Thyroid gland (tissue), 4 donors: ENCODE measurements around the gene ITGA5. TPM values are rescaled to one million over a fixed set of nuclear protein-coding genes. Genes with fewer than 3 reads are reported as not detected.

Source experiments
- DNase-seq, 2 donors: peaks; one replicate each; pipeline ENCODE4 v3.0.0-alpha.2; 2019
- H3K27ac ChIP-seq, 3 donors: fragments of 200-600 bp; sonication (generic); 1 replicate in 2 of 3; 2 replicates in 1 of 3; pipeline ENCODE4 v1.5.1; 2016 to 2019; ENCODE audit warnings: mild to moderate bottlenecking in 1 of 3, moderate library complexity in 1 of 3
- H3K27me3 ChIP-seq: fragments of 200-600 bp; sonication (generic); one replicate; pipeline ENCODE4 v1.5.1; 2019
- H3K36me3 ChIP-seq, 2 donors: fragments of 200-600 bp; sonication (generic); one replicate each; pipeline ENCODE4 v1.5.1; 2016 to 2019
- H3K4me1 ChIP-seq, 2 donors: fragments of 200-600 bp; sonication (generic); one replicate each; pipeline ENCODE4 v1.5.1; 2017 to 2019
- H3K4me3 ChIP-seq, 3 donors: fragments of 200-600 bp; sonication (generic); replicated peaks in 1 of 3; 1 replicate in 2 of 3; 2 replicates in 1 of 3; pipeline ENCODE4 v1.5.1; 2016; ENCODE audit warnings: mild to moderate bottlenecking in 1 of 3
- H3K9me3 ChIP-seq: fragments of 200-600 bp; sonication (generic); one replicate; pipeline ENCODE4 v1.5.1; 2017
- POLR2A ChIP-seq, 2 donors: fragments of 450-650 bp; IDR thresholded peaks; one replicate each; pipeline ENCODE4 v1.6.1; 2017; ENCODE audit warnings: antibody characterized with exemption in 2 of 2, mild to moderate bottlenecking in 2 of 2, moderate library complexity in 1 of 2
- WGBS, 2 donors: methylation state at CpG; one replicate each; pipeline ENCODE4 v1.1.5; 2017; 5-methylcytosine and 5-hydroxymethylcytosine counted together
- intact Hi-C: fragments of 100-400 bp; cut with DNase I; formaldehyde crosslinking; loops from one replicate; pipeline ENCODE4 v1.15.1; 2023
- total RNA-seq, 4 donors: library from RNA; depleted of rRNA; stranded (reverse); fragments of >200 nt; gene quantifications; one replicate each; pipeline ENCODE4 v1.2.3, GENCODE V29; 2016
- TF ChIP-seq, protein P1 (sequence below), 6 experiments: fragments of 200-600 bp in 3 of 6; fragments of 450-650 bp in 3 of 6; sonication (generic) in 3 of 6; IDR thresholded peaks; one replicate each; pipeline ENCODE4 v1.5.1; 2016 to 2019; ENCODE audit warnings: antibody characterized with exemption in 6 of 6, mild to moderate bottlenecking in 2 of 6, inconsistent platforms in 1 of 6, moderate library complexity in 1 of 6

The ITGA5 gene
- total RNA-seq, 4 donors from 2014 or later = 40.3 to 64.5 (median 51.6) TPM

GRCh38 chr12:54407183-54407905 is 11.7 kb downstream of the ITGA5 start:
- TF ChIP-seq, protein P1, sequence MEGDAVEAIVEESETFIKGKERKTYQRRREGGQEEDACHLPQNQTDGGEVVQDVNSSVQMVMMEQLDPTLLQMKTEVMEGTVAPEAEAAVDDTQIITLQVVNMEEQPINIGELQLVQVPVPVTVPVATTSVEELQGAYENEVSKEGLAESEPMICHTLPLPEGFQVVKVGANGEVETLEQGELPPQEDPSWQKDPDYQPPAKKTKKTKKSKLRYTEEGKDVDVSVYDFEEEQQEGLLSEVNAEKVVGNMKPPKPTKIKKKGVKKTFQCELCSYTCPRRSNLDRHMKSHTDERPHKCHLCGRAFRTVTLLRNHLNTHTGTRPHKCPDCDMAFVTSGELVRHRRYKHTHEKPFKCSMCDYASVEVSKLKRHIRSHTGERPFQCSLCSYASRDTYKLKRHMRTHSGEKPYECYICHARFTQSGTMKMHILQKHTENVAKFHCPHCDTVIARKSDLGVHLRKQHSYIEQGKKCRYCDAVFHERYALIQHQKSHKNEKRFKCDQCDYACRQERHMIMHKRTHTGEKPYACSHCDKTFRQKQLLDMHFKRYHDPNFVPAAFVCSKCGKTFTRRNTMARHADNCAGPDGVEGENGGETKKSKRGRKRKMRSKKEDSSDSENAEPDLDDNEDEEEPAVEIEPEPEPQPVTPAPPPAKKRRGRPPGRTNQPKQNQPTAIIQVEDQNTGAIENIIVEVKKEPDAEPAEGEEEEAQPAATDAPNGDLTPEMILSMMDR (IDR thresholded peaks at IDR 0.05) = no peak
- TF ChIP-seq POLR2A (IDR thresholded peaks at IDR 0.05) = no peak
- intact Hi-C loops = no loop called here
- Histone ChIP-seq H3K27me3 (no peaks in the 10 kb centered on the region), H3K4me3 (no peak overlapping the region), H3K36me3 (peaks cover 33 to 54% of the 10 kb centered on the region in 2 donors), H3K27ac (peak overlapping the region in 2 of 3 donors; percentile 34 to 35), H3K9me3 (no peaks in the 10 kb centered on the region), H3K4me1 (peaks cover 0 to 26% of the 10 kb centered on the region in 2 donors)
- 42 to 44% methylated on average over 5 of the region's 5 CpGs for WGBS, 2 donors
- no peak for DNase-seq

DNA sequence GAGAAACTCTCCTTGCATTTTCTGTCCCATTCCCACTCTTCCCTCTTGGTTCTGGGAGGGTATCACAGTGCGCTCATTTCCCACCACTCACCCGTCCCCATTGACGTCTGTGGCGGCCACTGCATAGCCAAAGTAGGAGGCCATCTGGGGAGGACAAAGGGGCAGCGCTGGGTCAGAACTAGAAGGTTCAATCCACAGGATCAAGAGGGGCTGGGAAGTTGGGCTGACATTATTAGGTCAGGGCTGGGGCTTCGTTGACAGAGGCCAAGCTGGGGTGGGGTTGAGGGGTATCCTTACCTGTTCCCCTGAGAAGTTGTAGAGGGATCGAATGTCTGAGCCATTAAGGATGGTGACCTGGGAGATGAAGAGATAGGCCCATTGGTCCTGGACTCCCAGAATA is 13.5 kb downstream of the ITGA5 start:
- Histone ChIP-seq H3K27ac (no peak overlapping the region), H3K36me3 (peaks cover 49 to 72% of the 10 kb centered on the region in 2 donors), H3K27me3 (no peaks in the 10 kb centered on the region), H3K9me3 (no peaks in the 10 kb centered on the region), H3K4me1 (peaks cover 0 to 17% of the 10 kb centered on the region in 2 donors), H3K4me3 (no peak overlapping the region)
- WGBS, 2 donors = 92 to 99% methylated on average over 7 of the region's 7 CpGs
- TF ChIP-seq POLR2A (IDR thresholded peaks at IDR 0.05) = no peak
- TF ChIP-seq, protein P1 (IDR thresholded peaks at IDR 0.05) = no peak
- intact Hi-C loops = no loop called here
- DNase-seq = no peak

DNA sequence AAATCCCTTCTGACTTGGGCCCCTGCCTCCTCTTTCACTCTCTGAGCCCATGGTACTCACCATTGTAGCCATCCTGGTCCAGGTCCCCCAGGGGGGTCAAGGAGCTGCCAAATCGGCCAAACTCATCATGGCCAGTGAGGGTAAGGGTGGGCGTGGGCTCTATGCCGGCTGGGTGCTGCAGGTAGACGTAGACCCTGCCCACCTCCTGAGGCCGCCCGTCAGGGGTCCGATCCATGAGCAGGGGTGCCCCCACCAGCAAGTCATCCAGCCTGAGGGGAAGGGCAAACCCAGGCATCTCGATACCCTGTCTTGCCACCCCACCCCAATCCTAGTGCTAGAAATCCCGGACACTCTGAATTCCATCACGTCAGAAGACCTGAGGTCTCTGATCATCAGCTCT is 14.0 kb downstream of the ITGA5 start:
- peaks cover 54 to 76% of the 10 kb centered on the region in 2 donors for H3K36me3 ChIP-seq
- H3K27ac ChIP-seq = no peak overlapping the region
- WGBS, 2 donors = 82% methylated on average over 6 to 7 of the region's 10 CpGs
- peaks cover 0 to 17% of the 10 kb centered on the region in 2 donors for H3K4me1 ChIP-seq
- H3K4me3 ChIP-seq = no peak overlapping the region
- no peaks in the 10 kb centered on the region for H3K9me3 ChIP-seq
- intact Hi-C loops = no loop called here
- TF ChIP-seq, protein P1 (IDR thresholded peaks at IDR 0.05) = no peak
- TF ChIP-seq POLR2A (IDR thresholded peaks at IDR 0.05) = no peak
- no peak for DNase-seq
- no peaks in the 10 kb centered on the region for H3K27me3 ChIP-seq

DNA sequence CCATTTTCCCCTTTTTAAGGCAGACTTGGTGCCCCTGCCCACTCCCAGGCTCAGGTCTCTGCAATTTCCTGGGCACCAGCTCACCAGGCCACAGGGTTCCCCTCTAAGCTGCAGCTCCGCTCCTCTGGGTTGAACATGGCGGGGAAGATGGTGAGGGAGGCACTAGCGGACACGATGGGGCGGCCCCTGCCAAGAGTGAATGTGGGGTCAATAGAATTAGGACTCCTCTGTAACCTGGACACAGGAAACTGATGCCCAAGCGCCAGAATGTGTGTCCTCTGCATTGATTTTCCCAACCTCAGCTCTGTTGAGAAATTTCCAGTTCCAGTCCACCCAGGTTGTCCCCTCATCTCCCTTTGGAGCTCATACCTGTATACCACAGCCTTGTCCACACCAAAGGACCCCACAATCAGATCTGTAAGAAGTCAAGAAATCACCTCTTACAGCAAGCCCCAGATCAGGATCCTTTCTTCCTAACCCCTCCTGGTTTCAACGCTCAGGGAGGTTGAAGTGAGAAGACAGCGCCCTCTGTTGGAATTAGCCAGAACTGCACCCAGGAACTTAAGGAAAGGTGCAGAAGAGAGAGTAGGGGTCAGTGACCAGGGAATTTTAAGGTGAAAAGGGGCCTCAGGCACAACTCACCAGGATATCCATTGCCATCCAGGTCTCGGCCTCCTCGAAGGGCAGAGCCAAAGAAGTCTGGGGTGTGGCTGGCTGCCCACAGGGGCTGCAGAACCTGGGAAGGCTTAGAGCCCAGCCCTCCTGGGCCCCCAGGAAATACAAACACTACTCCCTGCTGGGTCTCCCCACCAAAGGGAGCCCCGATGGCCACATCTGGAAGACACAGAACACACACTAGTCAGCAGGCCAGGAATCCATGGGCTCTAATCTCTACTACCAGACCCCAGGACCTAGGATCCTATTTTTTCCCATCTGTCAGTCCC is 14.7 kb downstream of the ITGA5 start:
- no peaks in the 10 kb centered on the region for H3K9me3 ChIP-seq
- 61 to 63% methylated on average over 9 to 11 of the region's 11 CpGs for WGBS, 2 donors
- peak overlapping the region in 1 of 3 donors; percentile 23 for H3K27ac ChIP-seq
- peaks cover 0 to 17% of the 10 kb centered on the region in 2 donors for H3K4me1 ChIP-seq
- intact Hi-C loops = no loop called here
- H3K36me3 ChIP-seq = peaks cover 55 to 82% of the 10 kb centered on the region in 2 donors
- no peak overlapping the region for H3K4me3 ChIP-seq
- H3K27me3 ChIP-seq = no peaks in the 10 kb centered on the region
- peak; percentile 65 to 68 for DNase-seq
- no peak for TF ChIP-seq POLR2A (IDR thresholded peaks at IDR 0.05)
- TF ChIP-seq, protein P1 (IDR thresholded peaks at IDR 0.05) = peak; percentile 77 to 97 (median 88)
